ENCODE measurements around the gene SSNA1.

GRCh38 chr9:137161558-137162486 is 26.7 kb upstream of the SSNA1 start:
- TF ChIP-seq CTCF (IDR thresholded peaks at IDR 0.05; ENCODE audit: poor library complexity, severe bottlenecking) (no peak), POLR2AphosphoS5 (IDR thresholded peaks at IDR 0.05) (no peak), EP300 (conservative IDR thresholded peaks at IDR 0.05; ENCODE audit: poor library complexity, severe bottlenecking) (no peak), RAD21 (conservative IDR thresholded peaks at IDR 0.05) (no peak), EZH2 (IDR thresholded peaks at IDR 0.05; ENCODE audit: borderline replicate concordance, insufficient read depth, low read length, poor library complexity, severe bottlenecking) (no peak), TAF1 (IDR thresholded peaks at IDR 0.05; ENCODE audit: low read depth) (no peak)

Measured in neural cell (in vitro differentiated cells).